Mesenteric fat pad (tissue), 1 donor: ENCODE data around the gene CUBN. TPM values are rescaled to one million over a fixed set of nuclear protein-coding genes. Genes with fewer than 3 reads are reported as not detected.

Experiments used
- DNase-seq: peaks from one replicate; pipeline ENCODE4 v3.0.0-alpha.2; 2020; ENCODE audit warnings: low spot score
- total RNA-seq: library from RNA; stranded (reverse); fragmentation: NEBNext Ultra II Directional; extraction: Animal tissue kit (Norgen Biotek cat#: 25700); gene quantifications from one replicate; pipeline ENCODE4 v1.2.1, GENCODE V29; 2021
- donor health status: DM: yes; HTN: yes; CAD: no.

Gene CUBN
- total RNA-seq, 1 donor from 2014 or later: 3.5 TPM

DNA sequence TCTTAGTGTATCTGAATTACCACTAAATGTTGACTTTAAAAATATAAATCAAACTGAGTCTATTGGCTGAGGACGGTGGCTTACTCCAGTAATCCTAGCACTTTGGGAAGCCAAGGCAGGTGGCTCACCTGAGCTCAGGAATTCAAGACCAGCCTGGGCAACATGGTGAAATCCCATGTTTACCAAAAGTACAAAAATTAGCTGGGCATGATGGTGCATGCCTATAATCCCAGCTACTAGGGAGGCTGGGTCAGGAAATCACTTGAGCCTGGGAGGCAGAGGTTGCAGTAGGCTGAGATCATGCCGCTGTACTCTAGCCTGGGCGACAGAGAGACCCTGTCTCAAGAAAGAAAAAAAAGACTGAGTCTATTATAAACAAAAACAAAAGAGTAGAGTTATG, 205.9 kb downstream of the CUBN start:
- DNase-seq: no peak

DNA sequence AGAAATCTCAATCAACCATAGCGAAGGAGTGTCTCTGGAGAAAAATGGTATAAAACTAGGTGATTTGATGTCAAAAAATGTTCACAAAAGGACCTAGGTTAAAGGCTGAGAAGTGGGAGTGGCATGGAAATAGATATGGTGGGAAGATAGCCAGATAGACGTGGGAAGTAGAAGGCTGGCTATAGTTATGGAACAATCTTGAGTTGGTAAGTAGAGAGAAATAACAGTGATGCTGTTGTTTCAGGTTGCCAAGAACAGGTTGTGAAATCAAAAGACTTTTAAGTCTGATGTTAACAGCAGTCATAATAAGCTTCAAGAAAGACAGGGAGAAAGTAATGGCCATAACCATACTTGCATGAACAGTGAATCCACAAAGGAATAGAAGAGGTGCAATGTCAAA, 206.3 kb downstream of the CUBN start:
- DNase-seq: no peak

DNA sequence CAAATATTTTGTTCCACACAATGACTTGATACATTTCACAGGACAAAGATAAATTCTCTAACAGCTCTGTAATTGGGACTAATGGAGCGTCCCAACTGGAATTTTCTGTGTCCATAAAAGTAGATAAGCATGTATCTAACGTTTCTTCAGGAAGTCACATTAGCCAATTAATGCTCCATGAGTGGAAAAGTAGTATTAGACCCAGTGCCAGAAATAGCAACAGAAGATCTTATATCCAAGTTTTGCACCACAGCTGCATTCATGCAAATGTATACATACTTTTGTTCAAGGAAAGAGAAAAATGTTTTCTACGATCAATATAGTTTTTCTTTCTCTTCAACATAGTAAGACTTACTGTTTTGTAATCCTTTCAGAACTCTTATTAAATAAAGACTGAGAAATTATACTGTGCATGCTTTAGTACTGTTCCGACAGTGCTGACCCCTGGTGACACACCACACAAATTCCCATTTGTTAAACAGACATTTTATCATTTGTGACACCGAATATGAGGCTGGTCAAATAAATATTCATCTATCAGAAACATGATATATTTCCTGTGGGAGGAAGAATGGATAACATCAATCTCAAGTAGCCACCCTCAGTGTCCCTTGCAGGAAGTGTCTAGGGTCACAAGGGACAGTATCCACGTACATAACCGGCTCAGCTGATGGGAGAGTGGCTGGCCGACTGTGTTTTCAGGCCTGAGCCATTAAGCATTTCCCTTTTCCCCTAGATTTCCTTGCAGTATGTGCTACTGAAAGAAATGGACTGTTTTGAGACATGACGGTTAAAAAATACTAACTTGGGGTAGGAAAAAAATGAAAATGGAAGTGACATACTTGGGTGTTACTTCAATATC, 210.3 kb downstream of the CUBN start:
- no peak for DNase-seq

DNA sequence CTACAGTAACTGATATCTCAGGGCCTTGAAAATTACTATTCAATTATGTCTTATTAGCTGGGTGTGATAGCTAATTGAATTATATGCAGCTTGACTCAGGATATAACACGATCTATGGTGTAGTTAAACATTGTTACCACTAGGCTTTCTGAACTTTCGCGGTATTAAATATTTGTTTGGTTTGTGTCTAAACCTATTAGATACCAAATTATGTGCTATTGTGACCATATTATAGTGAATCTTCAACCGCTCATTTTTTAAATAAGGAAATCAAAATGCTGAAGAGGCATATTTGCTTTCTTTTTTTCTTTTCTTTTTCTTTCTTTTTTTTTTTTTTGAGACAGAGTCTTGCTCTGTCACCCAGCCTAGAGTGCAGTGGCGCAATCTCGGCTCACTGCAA, 213.1 kb downstream of the CUBN start:
- no peak for DNase-seq

DNA sequence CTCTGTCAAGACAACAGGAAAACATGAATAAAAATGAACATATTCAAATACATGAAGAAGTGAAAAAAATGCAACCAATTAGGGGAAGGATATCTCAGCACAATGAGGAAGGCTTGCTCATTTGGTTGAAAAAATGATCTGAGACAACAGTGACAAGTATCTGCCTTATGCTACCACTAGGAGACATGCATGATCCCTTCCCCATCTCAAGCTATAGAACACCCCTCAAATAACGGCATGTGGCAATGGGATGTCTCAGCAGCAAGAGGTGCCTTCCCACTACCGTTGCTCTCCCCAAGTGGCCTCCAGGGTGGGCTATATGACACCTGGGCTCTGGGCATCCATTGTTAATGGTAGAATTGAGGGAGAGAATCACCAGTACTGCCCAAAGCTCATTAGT, 214.3 kb downstream of the CUBN start:
- DNase-seq: no peak

DNA sequence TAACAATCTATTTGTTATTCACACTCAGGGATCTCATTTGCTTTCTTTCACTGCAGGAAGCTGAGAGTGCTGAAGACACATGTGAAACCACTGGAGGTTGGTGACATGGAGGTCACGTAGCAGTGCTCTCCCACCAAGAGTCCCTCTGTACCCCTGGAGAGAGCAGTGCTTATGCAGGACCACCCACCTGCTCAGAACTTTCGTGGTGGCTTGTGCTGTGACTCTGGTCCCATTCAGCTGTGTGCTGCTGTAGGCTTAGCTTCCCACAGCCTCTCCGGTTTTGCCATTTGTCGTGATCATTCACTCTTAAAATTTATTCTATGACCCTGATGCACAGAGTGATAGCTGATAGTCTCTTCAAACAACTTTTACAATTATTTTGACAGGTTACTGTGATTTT, 216.3 kb downstream of the CUBN start:
- DNase-seq: no peak

DNA sequence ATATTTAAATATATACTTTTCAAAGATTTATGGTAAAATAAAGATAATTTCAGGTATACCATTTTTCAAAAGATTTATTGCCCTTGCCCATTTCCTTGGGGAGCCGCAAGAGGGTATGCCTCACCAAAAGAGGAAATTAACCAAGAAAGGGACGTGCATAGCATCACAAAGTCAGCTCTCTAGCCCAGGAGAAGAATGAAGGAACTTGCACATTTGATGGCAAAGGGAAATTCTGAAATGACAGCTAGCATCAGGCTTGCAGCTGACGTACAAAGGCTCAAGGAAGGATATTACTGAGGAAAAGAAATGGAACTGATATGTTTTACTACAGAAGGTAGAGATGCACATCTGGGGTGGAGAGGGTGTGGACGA, 218.8 kb downstream of the CUBN start:
- no peak for DNase-seq

DNA sequence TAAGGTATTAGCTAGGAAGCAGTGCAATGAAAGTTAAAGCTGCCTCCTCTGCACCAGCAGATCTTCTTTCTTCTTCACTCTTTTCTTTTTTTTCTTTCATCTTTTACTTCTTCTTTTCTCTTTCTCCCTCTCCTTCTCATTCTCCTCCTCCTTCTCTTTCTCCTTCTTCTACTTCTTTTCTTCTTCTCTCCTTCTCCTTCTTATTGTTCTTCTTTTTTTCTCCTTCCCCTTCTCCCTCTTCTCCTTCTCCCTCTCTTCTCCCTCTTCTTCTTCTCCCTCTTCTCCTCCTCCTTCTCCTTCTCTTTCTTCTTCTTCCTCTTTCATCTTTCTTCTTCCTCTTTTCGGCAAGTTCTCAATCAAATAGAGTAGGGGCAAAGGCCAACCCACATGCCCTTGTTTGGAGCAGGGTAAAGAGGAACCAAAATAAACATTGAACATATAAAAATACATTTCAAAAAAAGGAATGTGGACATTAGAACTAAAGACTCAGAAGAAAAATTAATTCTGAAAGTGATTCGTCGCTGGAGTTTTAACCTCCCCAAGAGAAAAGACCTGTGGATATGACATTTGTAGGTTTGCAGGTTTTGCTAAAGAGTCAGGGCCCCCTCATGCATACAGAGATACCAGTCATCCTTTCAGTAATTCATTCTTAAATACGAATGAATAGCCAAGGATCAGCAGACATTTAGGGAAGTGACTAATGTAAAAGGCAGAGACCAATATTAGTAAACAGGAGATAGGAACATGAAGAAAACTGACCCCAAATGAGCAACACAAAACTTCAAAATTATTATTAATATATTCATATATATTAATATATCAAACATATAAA, 219.4 kb downstream of the CUBN start:
- no peak for DNase-seq

DNA sequence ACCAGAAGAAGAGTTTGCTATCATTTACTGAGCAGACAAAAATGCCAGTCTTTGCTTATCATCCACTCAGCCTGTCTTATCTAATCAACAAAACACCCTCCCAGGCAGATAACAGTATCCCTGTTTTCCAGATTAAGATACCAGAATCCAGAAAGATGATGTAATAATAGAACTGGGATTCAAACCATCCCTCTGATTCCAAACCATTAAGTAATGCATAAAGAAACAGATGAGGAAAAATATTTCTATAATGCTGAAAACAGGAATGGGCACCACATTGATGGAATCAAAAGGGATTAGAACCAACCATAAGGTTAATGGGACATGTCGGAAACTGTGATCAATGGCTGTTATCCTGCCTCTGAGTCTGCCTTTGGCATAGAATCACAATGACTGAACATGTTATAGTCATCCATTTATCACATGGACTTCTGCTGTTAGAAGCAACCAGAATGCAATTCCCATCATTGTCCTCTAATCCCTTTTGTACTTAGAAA, 220.3 kb downstream of the CUBN start:
- DNase-seq: no peak

DNA sequence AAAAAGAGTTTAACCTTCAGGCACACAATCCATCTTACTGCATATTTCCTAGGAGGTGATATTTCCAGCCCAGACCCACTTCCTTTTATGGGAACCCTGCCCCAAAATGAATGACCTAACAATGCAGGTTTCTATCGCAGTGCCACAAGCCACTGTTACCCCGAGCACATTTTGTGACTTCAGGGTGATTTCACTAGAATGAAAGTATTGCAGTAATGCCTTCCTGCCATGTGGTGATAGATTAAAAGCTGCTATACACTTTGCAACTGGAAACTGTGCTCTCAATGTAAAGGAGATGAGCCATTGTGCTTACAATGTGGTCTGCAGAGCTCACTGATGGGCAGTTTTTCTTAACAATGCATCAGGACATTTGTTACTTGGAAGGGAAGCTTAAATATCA, 221.9 kb downstream of the CUBN start:
- no peak for DNase-seq

DNA sequence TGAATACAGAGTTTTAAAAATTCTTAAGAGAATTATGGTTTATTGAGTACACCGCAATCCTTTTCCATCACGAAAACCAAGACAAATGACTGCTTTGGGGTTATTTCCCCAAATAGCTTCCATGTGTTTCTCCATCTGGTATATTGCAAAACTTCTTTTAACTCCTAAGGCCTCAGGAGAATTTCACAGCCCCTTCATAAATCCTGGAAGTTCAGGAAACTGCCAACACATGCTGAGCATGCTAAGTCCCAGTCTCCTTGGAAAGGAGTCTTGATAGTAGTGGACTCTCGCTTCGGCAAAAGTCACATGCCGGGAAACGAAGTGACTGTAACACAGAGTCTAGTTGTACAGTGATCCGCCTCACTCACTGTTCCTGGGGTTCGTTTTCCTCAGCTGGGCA, 224.3 kb downstream of the CUBN start:
- no peak for DNase-seq

DNA sequence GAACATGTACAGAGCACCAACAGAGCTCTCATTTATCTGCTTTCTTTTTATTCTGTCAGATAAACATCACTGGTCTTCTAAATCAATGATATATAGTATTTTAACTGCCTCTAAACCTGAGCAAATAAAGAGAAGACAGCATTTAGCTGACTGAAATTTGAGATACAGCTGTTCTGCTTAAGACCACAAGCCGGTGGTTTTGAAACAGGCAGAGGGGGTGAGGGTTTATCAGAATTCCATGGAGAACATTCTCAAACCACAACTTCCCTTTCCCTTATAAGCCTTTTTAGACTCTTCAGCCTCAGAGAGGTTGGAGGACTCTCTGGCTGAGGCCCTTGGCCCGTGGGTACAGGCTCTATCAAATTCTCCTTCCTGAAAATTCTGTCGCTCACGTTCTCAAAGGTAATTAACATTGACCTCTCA, 225.0 kb downstream of the CUBN start:
- DNase-seq: no peak

DNA sequence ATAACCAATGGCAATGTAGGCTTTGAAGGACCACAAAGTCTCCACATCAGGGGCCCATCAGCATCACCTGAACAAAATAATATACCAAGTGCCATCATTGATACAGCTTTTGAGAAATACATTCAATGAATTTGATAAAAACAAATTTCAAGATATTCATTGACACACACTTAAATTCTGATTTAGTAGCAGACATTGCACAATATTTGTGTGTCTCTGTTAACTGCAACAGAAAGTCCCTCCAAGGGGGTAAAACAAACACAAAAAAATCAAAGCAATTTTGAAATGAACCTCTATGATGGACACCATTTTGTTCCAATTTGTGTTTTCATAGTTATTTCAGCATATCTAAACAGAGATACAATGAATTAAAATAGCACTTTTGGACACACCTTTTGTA, 225.6 kb downstream of the CUBN start:
- DNase-seq: no peak

DNA sequence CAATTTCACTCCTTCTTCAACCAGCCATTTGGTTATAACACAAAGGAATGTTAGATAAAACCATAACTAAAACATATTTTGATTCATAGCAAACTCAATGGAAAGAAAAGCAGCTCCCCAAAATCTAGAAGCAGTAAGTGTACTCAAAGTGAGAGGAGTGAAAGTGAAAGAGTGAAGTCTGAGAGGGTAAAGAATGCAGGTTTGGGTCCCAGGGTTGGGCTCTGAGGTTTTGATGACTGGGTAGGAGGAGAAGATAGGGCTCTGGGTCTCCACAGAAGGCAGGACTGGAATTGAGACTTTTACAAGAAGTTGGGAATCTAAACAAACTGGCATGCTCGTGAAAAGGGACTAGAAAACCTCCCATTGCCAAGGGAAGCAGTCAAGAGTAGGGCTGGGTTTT, 227.0 kb downstream of the CUBN start:
- DNase-seq: no peak

DNA sequence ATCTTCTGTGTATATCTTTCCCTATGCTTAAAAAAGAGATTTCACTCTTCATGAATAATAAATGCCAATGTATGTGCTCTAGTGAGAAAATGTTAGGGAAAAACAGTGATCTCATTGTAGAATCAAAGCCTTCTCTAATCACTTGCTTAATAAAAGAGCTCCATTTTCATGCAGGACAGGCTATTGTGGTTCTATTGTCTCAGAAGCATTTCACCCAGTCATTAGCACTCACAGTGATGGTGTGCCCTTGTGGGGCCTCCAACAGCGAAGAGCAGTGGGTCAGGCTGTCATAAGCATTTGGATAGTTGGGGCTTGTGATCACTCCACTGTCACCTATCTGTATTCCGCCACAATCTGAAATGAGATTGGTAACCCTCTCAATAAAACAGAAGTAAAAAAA, 228.5 kb downstream of the CUBN start:
- no peak for DNase-seq

DNA sequence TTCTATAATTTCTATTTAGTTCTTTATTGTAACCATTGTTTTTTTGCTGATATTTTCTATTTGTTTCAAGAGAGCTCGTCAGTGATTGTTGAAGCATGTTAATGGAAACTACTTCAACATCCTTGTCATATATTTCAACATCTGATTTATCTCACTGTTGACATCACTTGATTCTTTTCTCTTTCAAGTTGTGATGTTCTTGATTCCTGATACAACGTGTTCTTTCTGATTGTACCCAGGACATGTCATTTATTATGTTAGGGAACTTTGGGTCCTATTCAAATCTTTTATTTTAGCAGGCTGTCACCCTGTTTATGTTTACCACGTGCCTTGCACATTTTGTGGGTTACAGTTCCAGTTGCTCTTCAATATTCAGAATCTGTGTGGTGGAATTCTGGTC, 232.6 kb downstream of the CUBN start:
- DNase-seq: no peak

DNA sequence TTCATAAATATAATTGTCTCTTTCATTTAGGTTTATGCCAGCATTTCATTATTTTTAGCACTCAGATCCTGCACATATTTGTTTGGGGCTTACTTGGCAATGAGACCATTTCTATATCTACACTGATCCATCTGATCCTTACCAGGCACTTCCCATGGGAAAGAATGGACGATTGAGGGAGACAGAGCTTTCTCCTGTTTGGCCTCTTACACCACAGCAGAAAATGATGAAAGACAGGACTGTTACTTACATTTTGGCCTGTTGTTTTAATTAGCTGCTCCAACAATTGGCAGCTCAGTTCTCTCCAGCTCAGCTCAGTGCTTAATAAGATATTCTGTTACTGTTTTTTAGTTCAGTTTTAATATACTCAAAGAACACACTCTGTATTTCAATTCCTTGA, 234.8 kb downstream of the CUBN start:
- no peak for DNase-seq

DNA sequence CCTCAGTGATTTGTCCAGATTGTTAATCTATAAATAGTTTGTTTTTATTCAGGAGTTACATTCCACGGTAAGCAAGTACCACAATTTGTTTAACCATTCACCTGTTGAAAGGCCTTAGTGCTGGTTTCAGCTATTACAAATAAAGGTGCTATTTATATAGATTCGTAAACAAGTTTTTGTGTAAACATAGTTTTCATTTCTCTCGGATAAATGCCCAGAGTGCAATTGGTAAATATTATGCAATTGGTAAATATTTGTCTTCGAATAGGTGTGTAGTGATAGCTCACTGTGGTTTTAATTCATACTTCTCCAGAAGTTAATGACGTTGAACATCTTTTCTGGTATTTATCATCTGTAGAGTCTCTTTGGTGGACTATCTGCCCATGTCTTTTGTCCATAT, 235.9 kb downstream of the CUBN start:
- no peak for DNase-seq

DNA sequence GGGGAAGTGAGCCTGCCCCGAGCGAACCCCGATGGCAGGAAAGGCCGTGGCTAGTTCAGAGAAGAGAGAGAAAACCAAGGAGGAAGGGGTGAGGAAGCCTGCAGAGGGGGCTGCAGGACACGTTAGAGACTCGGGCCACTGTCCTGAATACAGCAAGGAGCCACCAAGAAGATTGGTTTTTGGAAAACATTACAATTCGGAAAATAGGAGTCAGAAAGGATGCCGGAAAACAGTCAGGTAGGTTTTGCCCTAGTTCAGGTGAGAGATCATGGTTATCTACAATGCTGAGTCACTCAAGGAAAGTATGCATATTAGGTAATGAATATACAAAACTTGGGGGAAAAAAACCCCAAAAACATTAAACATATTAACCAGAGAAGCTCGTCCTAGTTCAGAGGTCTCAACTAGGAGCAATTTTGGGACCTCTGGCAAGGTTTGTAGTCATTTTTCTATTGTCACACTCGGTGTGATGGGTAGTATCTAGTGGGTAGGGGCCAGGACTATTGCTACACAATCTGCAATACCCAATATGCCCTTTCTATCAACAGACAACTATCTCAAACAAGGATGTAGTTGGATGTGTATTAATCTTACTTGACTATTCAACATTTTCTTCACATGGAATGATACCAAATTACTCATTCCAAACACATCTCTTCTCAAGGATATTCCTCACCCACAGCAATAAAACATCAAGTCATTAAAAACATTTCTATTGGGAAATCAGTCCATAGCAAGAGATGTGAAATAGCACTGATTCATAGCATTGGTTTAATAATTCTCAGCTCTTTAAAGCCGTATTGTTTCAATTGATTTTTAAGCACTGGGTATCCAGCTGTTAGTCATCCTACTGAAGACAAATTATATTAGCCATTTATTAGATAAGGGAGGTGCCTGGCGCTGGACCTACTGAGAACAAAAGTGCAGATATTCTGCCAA, 238.0 kb downstream of the CUBN start:
- DNase-seq: no peak

DNA sequence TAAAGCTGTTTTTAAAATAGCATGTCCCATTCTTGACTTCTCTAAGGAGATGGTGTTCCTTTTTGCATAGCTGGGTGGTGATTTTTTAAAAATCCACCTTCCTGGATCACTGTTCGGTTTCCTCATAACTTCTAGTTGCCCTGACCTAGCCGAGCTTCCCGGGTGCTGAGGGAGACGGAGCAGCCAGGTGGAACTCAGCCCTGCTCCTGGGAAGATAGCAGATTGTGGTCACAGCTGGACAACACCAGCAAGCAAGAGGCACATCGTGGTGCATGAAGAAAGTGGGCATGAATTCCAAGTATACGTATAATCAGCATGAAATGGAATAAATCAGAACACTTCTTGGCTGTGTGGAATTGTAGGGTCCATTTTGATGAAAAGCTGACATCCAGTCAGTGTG, 238.9 kb downstream of the CUBN start:
- DNase-seq: no peak

DNA sequence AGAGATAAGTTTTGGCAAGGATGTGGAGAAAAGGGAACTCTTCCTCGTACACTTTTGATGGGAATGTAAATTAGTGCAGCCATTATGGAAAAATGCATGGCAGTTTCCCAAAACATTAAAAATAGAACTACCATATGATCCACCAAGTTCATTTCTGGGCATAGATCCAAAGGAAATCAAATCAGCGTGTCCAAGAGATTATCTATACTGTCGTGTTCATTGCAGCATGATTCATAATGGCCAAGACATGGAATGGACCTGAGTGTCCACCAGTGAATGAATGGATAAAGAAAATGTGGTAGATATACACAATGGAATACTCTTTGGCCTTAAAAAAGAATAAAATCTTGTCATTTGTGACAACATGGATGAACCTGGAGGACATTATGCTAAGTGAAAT, 242.0 kb downstream of the CUBN start:
- no peak for DNase-seq
